Neutrophil (primary cell): ENCODE measurements around the gene ZNF467.
A peak's percentile ranks its signal among the peaks of the same experiment; 100 is the strongest.

Experiments used
- H3K27ac ChIP-seq: fragments of 200-600 bp; sonication (generic); 2 replicates; pipeline ENCODE4 v1.5.1; 2016; ENCODE audit warnings: mild to moderate bottlenecking, moderate library complexity
- H3K27me3 ChIP-seq: fragments of 200-600 bp; sonication (generic); 2 replicates; pipeline ENCODE4 v1.6.0; 2016; ENCODE audit warnings: mild to moderate bottlenecking
- H3K36me3 ChIP-seq: fragments of 200-600 bp; sonication (generic); 2 replicates; pipeline ENCODE4 v1.5.1; 2017
- H3K4me1 ChIP-seq, 2 experiments: fragments of 200-600 bp in 1 of 2; sonication (generic) in 1 of 2; 1 replicate in 1 of 2; 2 replicates in 1 of 2; pipeline versions ENCODE4 v1.5.1 to v1.6.1; 2013 to 2016; ENCODE audit warnings: low read depth in 1 of 2, low read length in 1 of 2, mild to moderate bottlenecking in 1 of 2, moderate library complexity in 1 of 2; ENCODE audit not compliant: control insufficient read depth in 1 of 2, insufficient read depth in 1 of 2
- H3K4me3 ChIP-seq, 2 experiments: fragments of 200-600 bp in 1 of 2; sonication (generic) in 1 of 2; 1 replicate in 1 of 2; 2 replicates in 1 of 2; pipeline ENCODE4 v1.5.1; 2013 to 2016; ENCODE audit warnings: low read depth in 1 of 2, low read length in 1 of 2, mild to moderate bottlenecking in 1 of 2, moderate library complexity in 1 of 2
- H3K9me3 ChIP-seq: fragments of 200-600 bp; sonication (generic); 2 replicates; pipeline ENCODE4 v1.5.1; 2016
- TF ChIP-seq, protein P1 (sequence below): fragments of 200-600 bp; sonication (generic); IDR thresholded peaks from 2 replicates; pipeline ENCODE4 v1.5.1; 2016; ENCODE audit warnings: antibody characterized with exemption

ZNF467 gene

DNA sequence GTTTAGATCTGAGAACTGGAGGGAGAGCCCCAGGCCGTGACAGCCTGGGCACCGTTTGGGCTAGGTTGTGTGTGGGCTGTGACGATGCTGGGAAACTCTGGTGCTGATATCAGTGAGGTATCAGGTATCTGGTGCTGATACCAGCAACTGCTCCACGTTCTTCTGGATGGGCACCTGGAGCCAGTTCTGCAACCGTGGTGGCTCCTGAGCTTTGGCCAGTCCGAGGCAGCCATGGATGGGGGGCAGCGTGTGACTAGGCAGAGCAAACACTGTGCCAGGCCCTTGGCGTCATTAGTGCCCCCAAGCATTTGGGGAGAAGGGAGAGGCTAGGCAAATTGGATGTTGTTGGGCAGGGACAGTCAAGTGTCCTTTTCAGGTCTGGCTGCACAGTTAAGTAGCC lies 57.9 kb downstream of the ZNF467 start:
- Histone ChIP-seq H3K27me3 (peaks cover 15% of the 10 kb centered on the region), H3K4me3 (peak overlapping the region; percentile 64 to 79), H3K4me1 (peaks cover 12 to 13% of the 10 kb centered on the region in 2 experiments), H3K9me3 (peaks cover 8% of the 10 kb centered on the region), H3K36me3 (no peaks in the 10 kb centered on the region), H3K27ac (no peak overlapping the region)
- TF ChIP-seq, protein P1, sequence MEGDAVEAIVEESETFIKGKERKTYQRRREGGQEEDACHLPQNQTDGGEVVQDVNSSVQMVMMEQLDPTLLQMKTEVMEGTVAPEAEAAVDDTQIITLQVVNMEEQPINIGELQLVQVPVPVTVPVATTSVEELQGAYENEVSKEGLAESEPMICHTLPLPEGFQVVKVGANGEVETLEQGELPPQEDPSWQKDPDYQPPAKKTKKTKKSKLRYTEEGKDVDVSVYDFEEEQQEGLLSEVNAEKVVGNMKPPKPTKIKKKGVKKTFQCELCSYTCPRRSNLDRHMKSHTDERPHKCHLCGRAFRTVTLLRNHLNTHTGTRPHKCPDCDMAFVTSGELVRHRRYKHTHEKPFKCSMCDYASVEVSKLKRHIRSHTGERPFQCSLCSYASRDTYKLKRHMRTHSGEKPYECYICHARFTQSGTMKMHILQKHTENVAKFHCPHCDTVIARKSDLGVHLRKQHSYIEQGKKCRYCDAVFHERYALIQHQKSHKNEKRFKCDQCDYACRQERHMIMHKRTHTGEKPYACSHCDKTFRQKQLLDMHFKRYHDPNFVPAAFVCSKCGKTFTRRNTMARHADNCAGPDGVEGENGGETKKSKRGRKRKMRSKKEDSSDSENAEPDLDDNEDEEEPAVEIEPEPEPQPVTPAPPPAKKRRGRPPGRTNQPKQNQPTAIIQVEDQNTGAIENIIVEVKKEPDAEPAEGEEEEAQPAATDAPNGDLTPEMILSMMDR = no peak

DNA sequence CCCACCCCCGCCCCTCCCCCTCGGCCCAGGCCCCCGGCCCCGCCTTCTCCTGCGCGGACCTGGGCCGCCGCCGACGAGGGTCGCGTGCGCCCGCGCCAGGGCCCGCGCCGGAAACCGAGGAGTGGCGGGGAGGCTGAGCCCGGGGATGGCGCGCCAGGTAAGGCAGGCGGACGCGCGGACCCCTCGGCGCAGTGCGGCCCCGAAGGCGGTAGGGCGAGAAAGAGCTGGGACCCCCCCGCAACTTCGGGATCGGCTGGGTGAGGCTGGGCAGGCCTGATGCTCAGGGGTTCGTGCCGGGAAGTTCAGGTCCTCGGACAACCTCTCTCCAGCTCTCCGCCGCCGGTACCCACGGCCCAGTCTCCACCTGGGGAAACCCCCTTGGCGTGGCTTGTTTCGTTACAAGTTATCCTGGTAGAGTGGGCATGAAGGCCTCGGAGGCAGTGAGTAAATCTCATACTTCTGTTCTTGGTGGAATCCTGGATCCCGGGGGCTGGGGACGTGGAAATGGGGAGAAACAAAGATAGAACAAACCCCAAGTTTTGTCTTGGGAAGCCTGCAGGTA lies 58.4 kb downstream of the ZNF467 start:
- TF ChIP-seq, protein P1 = no peak
- Histone ChIP-seq H3K9me3 (peaks cover 11% of the 10 kb centered on the region), H3K27me3 (peaks cover 15% of the 10 kb centered on the region), H3K4me1 (peaks cover 12 to 13% of the 10 kb centered on the region in 2 experiments), H3K4me3 (peak overlapping the region; percentile 64 to 79), H3K27ac (peak overlapping the region; percentile 3), H3K36me3 (no peaks in the 10 kb centered on the region)
